B cell (primary cell): ENCODE results near the gene DENND5B.

Source experiments
- CTCF ChIP-seq: fragments of 200-600 bp; IDR thresholded peaks from one replicate; pipeline ENCODE4 v1.8.0; 2022; ENCODE audit warnings: antibody characterized with exemption, mild to moderate bottlenecking
- EZH2 ChIP-seq: IDR thresholded peaks from 2 replicates; pipeline ENCODE4 v1.6.1; 2012; ENCODE audit warnings: borderline replicate concordance, low read depth, mild to moderate bottlenecking, moderate library complexity, low read length; ENCODE audit not compliant: insufficient read depth, poor library complexity, severe bottlenecking

- TF ChIP-seq CTCF (no peak), EZH2 (no peak)
Observed at GRCh38 chr12:31508436-31509150, 82.3 kb downstream of the DENND5B start.
